Measurements from ENCODE around the gene KLC1.
A peak's percentile ranks its signal among the peaks of the same experiment; 100 is the strongest.

KLC1 gene

GRCh38 chr14:103739793-103740501 lies 110.9 kb downstream of the KLC1 start:
- no peak overlapping the region for H3K4me3 Mint-ChIP-seq
- H3K27me3 Mint-ChIP-seq, result no peaks in the 10 kb centered on the region
- H3K36me3 Mint-ChIP-seq, result no peaks in the 10 kb centered on the region
- H3K4me1 Mint-ChIP-seq (ENCODE audit: low read depth), result no peaks in the 10 kb centered on the region
- no peak overlapping the region for H3K27ac Mint-ChIP-seq
- H3K9me3 Mint-ChIP-seq (ENCODE audit: low read depth), result no peaks in the 10 kb centered on the region

- Mint-ChIP-seq H3K36me3 (no peaks in the 10 kb centered on the region), H3K9me3 (ENCODE audit: low read depth) (no peaks in the 10 kb centered on the region), H3K4me3 (no peak overlapping the region), H3K4me1 (ENCODE audit: low read depth) (no peaks in the 10 kb centered on the region), H3K27me3 (no peaks in the 10 kb centered on the region), H3K27ac (no peak overlapping the region)
Observed at GRCh38 chr14:103740991-103741689, 112.1 kb downstream of the KLC1 start.

- Mint-ChIP-seq H3K4me1 (ENCODE audit: low read depth) (no peaks in the 10 kb centered on the region), H3K27me3 (no peaks in the 10 kb centered on the region), H3K36me3 (no peaks in the 10 kb centered on the region), H3K27ac (no peak overlapping the region), H3K4me3 (no peak overlapping the region), H3K9me3 (ENCODE audit: low read depth) (no peaks in the 10 kb centered on the region)
Observed at GRCh38 chr14:103741876-103742275, 112.9 kb downstream of the KLC1 start.

GRCh38 chr14:103742499-103743255 lies 113.7 kb downstream of the KLC1 start:
- H3K4me3 Mint-ChIP-seq, result no peak overlapping the region
- H3K9me3 Mint-ChIP-seq (ENCODE audit: low read depth), result no peaks in the 10 kb centered on the region
- no peaks in the 10 kb centered on the region for H3K27me3 Mint-ChIP-seq
- no peaks in the 10 kb centered on the region for H3K36me3 Mint-ChIP-seq
- no peaks in the 10 kb centered on the region for H3K4me1 Mint-ChIP-seq (ENCODE audit: low read depth)
- H3K27ac Mint-ChIP-seq, result no peak overlapping the region

- Mint-ChIP-seq H3K27ac (peak overlapping the region; percentile 16), H3K4me1 (ENCODE audit: low read depth) (peaks cover 7% of the 10 kb centered on the region), H3K4me3 (no peak overlapping the region), H3K9me3 (ENCODE audit: low read depth) (no peaks in the 10 kb centered on the region), H3K27me3 (no peaks in the 10 kb centered on the region), H3K36me3 (no peaks in the 10 kb centered on the region)
Observed at GRCh38 chr14:103743691-103744090, 114.7 kb downstream of the KLC1 start.

- H3K27ac Mint-ChIP-seq, result no peak overlapping the region
- no peaks in the 10 kb centered on the region for H3K9me3 Mint-ChIP-seq (ENCODE audit: low read depth)
- peaks cover 2% of the 10 kb centered on the region for H3K36me3 Mint-ChIP-seq
- H3K4me1 Mint-ChIP-seq (ENCODE audit: low read depth), result peaks cover 13% of the 10 kb centered on the region
- no peaks in the 10 kb centered on the region for H3K27me3 Mint-ChIP-seq
- H3K4me3 Mint-ChIP-seq, result no peak overlapping the region
Observed at GRCh38 chr14:103744621-103745395, 115.8 kb downstream of the KLC1 start.

GRCh38 chr14:103745424-103745823 lies 116.4 kb downstream of the KLC1 start:
- H3K27me3 Mint-ChIP-seq, result no peaks in the 10 kb centered on the region
- H3K27ac Mint-ChIP-seq, result no peak overlapping the region
- H3K4me3 Mint-ChIP-seq, result no peak overlapping the region
- no peaks in the 10 kb centered on the region for H3K9me3 Mint-ChIP-seq (ENCODE audit: low read depth)
- H3K36me3 Mint-ChIP-seq, result peaks cover 2% of the 10 kb centered on the region
- peaks cover 13% of the 10 kb centered on the region for H3K4me1 Mint-ChIP-seq (ENCODE audit: low read depth)

GRCh38 chr14:103746701-103747100 lies 117.7 kb downstream of the KLC1 start:
- Mint-ChIP-seq H3K27ac (no peak overlapping the region), H3K4me1 (ENCODE audit: low read depth) (peaks cover 13% of the 10 kb centered on the region), H3K27me3 (no peaks in the 10 kb centered on the region), H3K36me3 (peaks cover 2% of the 10 kb centered on the region), H3K4me3 (no peak overlapping the region), H3K9me3 (ENCODE audit: low read depth) (no peaks in the 10 kb centered on the region)

- no peaks in the 10 kb centered on the region for H3K27me3 Mint-ChIP-seq
- peaks cover 13% of the 10 kb centered on the region for H3K4me1 Mint-ChIP-seq (ENCODE audit: low read depth)
- H3K36me3 Mint-ChIP-seq, result peaks cover 2% of the 10 kb centered on the region
- peak overlapping the region; percentile 80 for H3K27ac Mint-ChIP-seq
- H3K9me3 Mint-ChIP-seq (ENCODE audit: low read depth), result no peaks in the 10 kb centered on the region
- peak overlapping the region; percentile 38 for H3K4me3 Mint-ChIP-seq
Observed at GRCh38 chr14:103748534-103748857, 119.5 kb downstream of the KLC1 start.

- Mint-ChIP-seq H3K4me1 (ENCODE audit: low read depth) (peaks cover 13% of the 10 kb centered on the region), H3K36me3 (peaks cover 2% of the 10 kb centered on the region), H3K27me3 (no peaks in the 10 kb centered on the region), H3K4me3 (no peak overlapping the region), H3K27ac (peak overlapping the region; percentile 76), H3K9me3 (ENCODE audit: low read depth) (no peaks in the 10 kb centered on the region)
Observed at GRCh38 chr14:103749452-103749851, 120.4 kb downstream of the KLC1 start.

GRCh38 chr14:103749860-103750259 lies 120.8 kb downstream of the KLC1 start:
- Mint-ChIP-seq H3K36me3 (peaks cover 2% of the 10 kb centered on the region), H3K27ac (no peak overlapping the region), H3K27me3 (no peaks in the 10 kb centered on the region), H3K9me3 (ENCODE audit: low read depth) (no peaks in the 10 kb centered on the region), H3K4me1 (ENCODE audit: low read depth) (peaks cover 13% of the 10 kb centered on the region), H3K4me3 (no peak overlapping the region)

All from activated naive CD8-positive, alpha-beta T cell (primary cell).